Measurements from ENCODE around the gene SAMD4A.

SAMD4A gene

DNA sequence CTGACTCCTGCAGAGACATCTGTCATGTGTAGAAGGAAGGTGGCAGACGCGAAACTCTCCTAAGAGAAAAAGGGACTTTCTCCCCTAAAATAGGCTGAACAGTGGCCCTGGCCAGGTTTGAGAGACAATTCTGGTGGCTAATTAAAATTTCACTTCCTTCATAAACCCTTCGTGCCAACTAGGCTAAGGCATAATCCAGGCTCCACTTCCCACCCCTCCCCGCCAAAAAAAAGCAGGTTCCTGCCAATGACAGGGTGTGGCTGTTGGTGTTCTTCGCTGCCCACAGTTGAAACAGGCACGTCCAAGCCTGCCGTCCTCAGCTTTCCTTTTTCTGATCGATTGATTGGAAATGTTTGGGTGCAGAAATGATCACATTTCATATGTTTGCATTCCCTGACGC lies 191.1 kb downstream of the SAMD4A start:
- no peak overlapping the region for H3K4me3 ChIP-seq (ENCODE audit: low read length)
- DNase-seq (ENCODE audit: low read depth) = no peak
- TF ChIP-seq CTCF (conservative IDR thresholded peaks at IDR 0.05; ENCODE audit: low read depth, low read length) = no peak

DNA sequence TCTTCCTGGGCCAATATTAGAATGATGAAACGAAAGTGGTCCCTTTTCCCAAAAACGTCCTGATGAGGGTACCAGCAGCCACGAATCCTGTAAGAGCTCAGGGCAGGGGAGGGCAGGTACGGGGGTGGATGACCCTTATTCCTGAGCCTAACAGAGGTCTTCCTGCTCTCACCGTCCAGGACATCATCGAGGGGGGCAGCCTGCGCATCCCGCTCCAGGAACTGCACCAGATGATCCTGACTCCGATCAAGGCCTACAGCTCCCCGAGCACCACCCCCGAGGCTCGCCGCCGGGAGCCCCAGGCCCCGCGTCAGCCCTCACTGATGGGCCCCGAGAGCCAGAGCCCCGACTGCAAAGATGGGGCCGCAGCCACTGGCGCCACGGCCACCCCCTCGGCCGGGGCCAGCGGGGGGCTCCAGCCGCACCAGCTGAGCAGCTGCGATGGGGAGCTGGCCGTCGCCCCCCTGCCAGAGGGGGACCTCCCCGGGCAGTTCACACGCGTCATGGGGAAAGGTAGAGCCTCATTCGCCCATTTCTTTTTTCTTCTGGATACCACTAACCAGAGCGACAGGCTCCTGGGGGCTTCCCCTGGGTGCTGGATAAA lies 193.2 kb downstream of the SAMD4A start:
- DNase-seq (ENCODE audit: low read depth) = no peak
- H3K4me3 ChIP-seq (ENCODE audit: low read length) = no peak overlapping the region
- TF ChIP-seq CTCF (conservative IDR thresholded peaks at IDR 0.05; ENCODE audit: low read depth, low read length) = no peak

DNA sequence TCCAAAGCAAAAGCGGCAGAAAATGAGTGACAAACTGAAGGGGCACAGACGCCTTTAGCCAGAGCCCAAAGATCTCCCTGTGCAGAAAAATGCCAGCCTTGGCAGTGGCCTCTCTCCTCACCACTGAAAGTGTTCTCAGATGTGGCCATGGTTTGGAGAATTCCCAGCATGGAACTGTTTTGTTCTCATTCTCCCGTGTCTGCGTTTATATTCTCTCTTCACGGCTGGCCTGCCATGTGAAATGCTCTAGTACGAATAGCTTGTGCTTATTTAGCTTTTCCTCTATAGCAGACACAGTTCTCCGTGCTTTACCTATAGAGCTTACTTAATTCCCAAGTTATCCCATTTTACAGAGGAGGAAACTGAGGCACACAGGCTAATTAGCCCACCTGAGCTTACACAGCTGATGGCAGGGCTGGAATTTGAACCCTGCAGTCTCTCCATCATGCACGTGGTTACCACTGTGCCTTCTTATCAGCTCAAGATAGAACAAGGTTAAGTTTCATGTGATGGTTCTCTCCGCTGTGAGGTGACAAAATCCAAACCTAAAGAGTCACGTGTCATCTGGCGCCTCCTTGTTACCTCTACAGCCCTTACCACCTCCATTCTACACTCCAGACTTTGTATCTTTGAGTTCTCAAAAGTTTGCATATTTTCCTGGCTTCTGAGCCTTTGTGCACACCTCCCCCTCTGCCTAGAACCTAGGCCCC lies 194.1 kb downstream of the SAMD4A start:
- no peak for DNase-seq (ENCODE audit: low read depth)
- TF ChIP-seq CTCF (conservative IDR thresholded peaks at IDR 0.05; ENCODE audit: low read depth, low read length) = no peak
- no peak overlapping the region for H3K4me3 ChIP-seq (ENCODE audit: low read length)

DNA sequence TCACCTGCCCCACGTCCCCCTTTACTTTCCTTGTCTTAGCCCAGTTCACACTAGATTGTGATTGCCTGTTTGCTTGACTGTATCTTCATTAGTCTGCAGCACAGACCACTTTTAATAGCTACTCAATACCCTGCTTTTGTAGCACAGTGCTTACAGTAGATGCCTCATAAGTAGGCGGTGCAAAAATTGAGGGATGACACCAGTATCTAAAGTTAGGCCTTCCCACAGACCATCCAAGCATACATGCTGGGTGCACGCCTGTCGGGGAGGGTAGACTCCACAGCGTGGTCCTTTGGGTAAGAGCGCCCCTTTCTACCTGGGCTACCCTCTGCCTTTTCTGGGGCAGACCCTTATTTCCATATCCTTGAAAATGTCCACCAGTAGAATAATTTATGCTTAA lies 194.9 kb downstream of the SAMD4A start:
- no peak overlapping the region for H3K4me3 ChIP-seq (ENCODE audit: low read length)
- no peak for TF ChIP-seq CTCF (conservative IDR thresholded peaks at IDR 0.05; ENCODE audit: low read depth, low read length)
- DNase-seq (ENCODE audit: low read depth) = no peak

DNA sequence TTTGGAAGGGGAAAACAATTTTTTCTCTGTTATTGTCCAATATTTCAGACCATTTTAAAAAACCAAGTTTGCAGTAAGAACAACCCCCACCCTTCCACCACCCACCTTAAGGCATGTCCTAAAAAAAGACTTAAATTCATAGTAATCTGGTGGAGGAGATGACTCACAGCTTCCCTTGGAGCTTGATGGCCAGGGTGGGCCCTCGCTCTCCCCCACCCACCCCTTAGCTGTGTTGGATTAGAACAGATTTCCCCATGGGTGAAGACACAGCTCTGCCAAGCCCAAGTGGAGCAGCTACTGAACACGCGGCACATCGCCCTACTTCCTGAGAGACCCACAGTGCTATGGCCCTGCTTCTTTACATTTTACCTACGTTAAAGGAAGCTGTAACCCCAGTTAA lies 195.4 kb downstream of the SAMD4A start:
- DNase-seq (ENCODE audit: low read depth) = no peak
- H3K4me3 ChIP-seq (ENCODE audit: low read length) = no peak overlapping the region
- no peak for TF ChIP-seq CTCF (conservative IDR thresholded peaks at IDR 0.05; ENCODE audit: low read depth, low read length)

DNA sequence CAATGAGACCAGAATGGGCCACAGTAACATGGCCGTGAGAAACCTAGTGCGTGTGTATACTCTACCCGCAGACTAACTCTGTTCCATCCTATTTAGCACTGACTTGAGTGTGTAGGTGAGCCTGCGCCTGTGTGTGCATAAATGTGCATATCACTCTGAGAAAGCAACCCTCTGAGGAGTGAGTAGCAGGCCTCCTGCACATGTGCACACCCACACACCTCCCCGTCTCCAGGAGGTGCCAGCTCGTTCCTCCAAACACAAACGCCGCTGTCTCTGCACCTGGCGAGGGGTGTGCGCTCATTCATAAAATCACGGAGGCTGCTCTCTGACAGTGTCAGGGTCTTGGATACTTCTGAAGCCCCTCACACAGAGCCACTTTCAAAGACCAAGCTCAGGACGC lies 196.8 kb downstream of the SAMD4A start:
- H3K4me3 ChIP-seq (ENCODE audit: low read length) = no peak overlapping the region
- TF ChIP-seq CTCF (conservative IDR thresholded peaks at IDR 0.05; ENCODE audit: low read depth, low read length) = no peak
- no peak for DNase-seq (ENCODE audit: low read depth)

Data from retinal pigment epithelial cell (primary cell).